SK-N-SH treated with all-trans-retinoic acid at 6 μM for 48 hours (cell line): ENCODE measurements around the gene AGAP3.

Experiments used
- ATAC-seq: fragments of 200-7000 bp; cut with Tn5 transposase; 3 replicates; pipeline ENCODE4 v1.9.1; 2020; ENCODE audit warnings: mild to moderate bottlenecking, moderate library complexity
- BACH2 ChIP-seq: fragments of 250-450 bp; sonication (Bioruptor Pico); IDR thresholded peaks from 2 replicates; pipeline ENCODE4 v1.9.0; 2021; ENCODE audit warnings: mild to moderate bottlenecking, borderline replicate concordance
- CSDC2 ChIP-seq: fragments of 250-450 bp; sonication (Bioruptor Pico); IDR thresholded peaks from 2 replicates; pipeline ENCODE4 v1.5.0; 2020; ENCODE audit warnings: mild to moderate bottlenecking, moderate library complexity
- ESRRG ChIP-seq: fragments of 250-450 bp; sonication (Bioruptor Pico); IDR thresholded peaks from 2 replicates; pipeline ENCODE4 v1.6.1; 2021; ENCODE audit warnings: mild to moderate bottlenecking
- GLIS3 ChIP-seq: fragments of 250-450 bp; sonication (Bioruptor Pico); IDR thresholded peaks from 2 replicates; pipeline ENCODE4 v1.5.0; 2020; ENCODE audit warnings: mild to moderate bottlenecking, moderate library complexity
- PATZ1 ChIP-seq: fragments of 250-450 bp; sonication (Bioruptor Pico); IDR thresholded peaks from 2 replicates; pipeline ENCODE4 v1.8.0; 2020; ENCODE audit warnings: mild to moderate bottlenecking, moderate library complexity, borderline replicate concordance
- POU6F1 ChIP-seq: fragments of 250-450 bp; sonication (Bioruptor Pico); IDR thresholded peaks from 2 replicates; pipeline ENCODE4 v1.8.0; 2021; ENCODE audit warnings: low read depth, mild to moderate bottlenecking, moderate library complexity, borderline replicate concordance
- TOX ChIP-seq: fragments of 250-450 bp; sonication (Bioruptor Pico); IDR thresholded peaks from 2 replicates; pipeline ENCODE4 v1.8.0; 2021; ENCODE audit warnings: mild to moderate bottlenecking, moderate library complexity, borderline replicate concordance
- TSHZ2 ChIP-seq: fragments of 250-450 bp; sonication (Bioruptor Pico); IDR thresholded peaks from 2 replicates; pipeline ENCODE4 v1.5.0; 2020; ENCODE audit warnings: mild to moderate bottlenecking, moderate library complexity
- ZNF565 ChIP-seq: fragments of 450-650 bp; formaldehyde crosslinking; conservative IDR thresholded peaks from 2 replicates; pipeline ENCODE4 v1.5.0; 2020; ENCODE audit warnings: low read depth, mild to moderate bottlenecking, moderate library complexity
- ZNF70 ChIP-seq: fragments of 450-650 bp; formaldehyde crosslinking; IDR thresholded peaks from 2 replicates; pipeline ENCODE4 v1.5.0; 2020; ENCODE audit warnings: mild to moderate bottlenecking, moderate library complexity
- ZNF8 ChIP-seq: fragments of 450-650 bp; formaldehyde crosslinking; IDR thresholded peaks from 2 replicates; pipeline ENCODE4 v1.5.0; 2020; ENCODE audit warnings: mild to moderate bottlenecking, moderate library complexity

Gene AGAP3

GRCh38 chr7:151081170-151082101, 4.8 kb upstream of the AGAP3 start (continued):
- TF ChIP-seq TSHZ2 (CRISPR knock-in tag) (no peak), ESRRG (CRISPR knock-in tag) (no peak), ZNF565 (CRISPR knock-in tag) (no peak)

GRCh38 chr7:151082141-151083070, 3.9 kb upstream of the AGAP3 start:
- TF ChIP-seq ZNF8 (CRISPR knock-in tag) (no peak), PATZ1 (CRISPR knock-in tag) (peak; percentile 46; the same call in 1 of the 2 replicates)
- no peak for ATAC-seq

- ATAC-seq, result peak; percentile 30
- TF ChIP-seq POU6F1 (CRISPR knock-in tag) (no peak), TSHZ2 (CRISPR knock-in tag) (peak; percentile 52; the same call in 1 of the 2 replicates), CSDC2 (CRISPR knock-in tag) (no peak)
Measured at GRCh38 chr7:151083071-151083823, 3.0 kb upstream of the AGAP3 start, which contains the start of gene TMUB1. TMUB1 (minus strand) TSS chr7:151083493; CDS start chr7:151082563, 930 bp downstream.

GRCh38 chr7:151083824-151084160, 2.5 kb upstream of the AGAP3 start:
- no peak for ATAC-seq
- TF ChIP-seq ZNF70 (CRISPR knock-in tag) (no peak), BACH2 (no peak)

- TF ChIP-seq PATZ1 (CRISPR knock-in tag) (no peak), TOX (no peak), ESRRG (CRISPR knock-in tag) (no peak), GLIS3 (no peak)
- ATAC-seq, result no peak
Measured at GRCh38 chr7:151085329-151085690, 965 bp upstream of the AGAP3 start.
